Panc1 (cell line): ENCODE measurements around the gene SMIM22.

Source experiments
- CTCF ChIP-seq: fragments of 450-650 bp; IDR thresholded peaks from 2 replicates; pipeline ENCODE4 v1.5.1; 2017; ENCODE audit warnings: mild to moderate bottlenecking
- POLR2AphosphoS5 ChIP-seq: IDR thresholded peaks from 2 replicates; pipeline ENCODE4 v1.6.1; 2012; ENCODE audit warnings: mild to moderate bottlenecking, low read depth, low read length, moderate library complexity
- SIN3A ChIP-seq: IDR thresholded peaks from 2 replicates; pipeline ENCODE4 v1.6.1; 2012; ENCODE audit warnings: low read depth, mild to moderate bottlenecking, low read length, moderate library complexity, borderline replicate concordance; ENCODE audit not compliant: insufficient read depth
- TF ChIP-seq, protein P1 (sequence below), 2 experiments: IDR thresholded peaks; 2 replicates each; pipeline ENCODE4 v1.6.1; 2011 to 2012; ENCODE audit warnings: low read depth in 2 of 2, control low read depth in 1 of 2, low read length in 1 of 2, mild to moderate bottlenecking in 1 of 2, moderate library complexity in 1 of 2; ENCODE audit not compliant: insufficient read depth in 1 of 2

GRCh38 chr16:4747906-4748681 lies 47.1 kb upstream of the SMIM22 start:
- TF ChIP-seq CTCF = no peak
- no peak for TF ChIP-seq POLR2AphosphoS5
- no peak for TF ChIP-seq SIN3A
- TF ChIP-seq, protein P1, sequence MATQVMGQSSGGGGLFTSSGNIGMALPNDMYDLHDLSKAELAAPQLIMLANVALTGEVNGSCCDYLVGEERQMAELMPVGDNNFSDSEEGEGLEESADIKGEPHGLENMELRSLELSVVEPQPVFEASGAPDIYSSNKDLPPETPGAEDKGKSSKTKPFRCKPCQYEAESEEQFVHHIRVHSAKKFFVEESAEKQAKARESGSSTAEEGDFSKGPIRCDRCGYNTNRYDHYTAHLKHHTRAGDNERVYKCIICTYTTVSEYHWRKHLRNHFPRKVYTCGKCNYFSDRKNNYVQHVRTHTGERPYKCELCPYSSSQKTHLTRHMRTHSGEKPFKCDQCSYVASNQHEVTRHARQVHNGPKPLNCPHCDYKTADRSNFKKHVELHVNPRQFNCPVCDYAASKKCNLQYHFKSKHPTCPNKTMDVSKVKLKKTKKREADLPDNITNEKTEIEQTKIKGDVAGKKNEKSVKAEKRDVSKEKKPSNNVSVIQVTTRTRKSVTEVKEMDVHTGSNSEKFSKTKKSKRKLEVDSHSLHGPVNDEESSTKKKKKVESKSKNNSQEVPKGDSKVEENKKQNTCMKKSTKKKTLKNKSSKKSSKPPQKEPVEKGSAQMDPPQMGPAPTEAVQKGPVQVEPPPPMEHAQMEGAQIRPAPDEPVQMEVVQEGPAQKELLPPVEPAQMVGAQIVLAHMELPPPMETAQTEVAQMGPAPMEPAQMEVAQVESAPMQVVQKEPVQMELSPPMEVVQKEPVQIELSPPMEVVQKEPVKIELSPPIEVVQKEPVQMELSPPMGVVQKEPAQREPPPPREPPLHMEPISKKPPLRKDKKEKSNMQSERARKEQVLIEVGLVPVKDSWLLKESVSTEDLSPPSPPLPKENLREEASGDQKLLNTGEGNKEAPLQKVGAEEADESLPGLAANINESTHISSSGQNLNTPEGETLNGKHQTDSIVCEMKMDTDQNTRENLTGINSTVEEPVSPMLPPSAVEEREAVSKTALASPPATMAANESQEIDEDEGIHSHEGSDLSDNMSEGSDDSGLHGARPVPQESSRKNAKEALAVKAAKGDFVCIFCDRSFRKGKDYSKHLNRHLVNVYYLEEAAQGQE (IDR thresholded peaks at IDR 0.05; ENCODE audit: insufficient read depth in 1 of 2, low read depth in 2 of 2, low read length in 1 of 2) = no peak
